Right renal cortex interstitium (tissue), 3 donors: ENCODE measurements around the gene NAB1. TPM values are rescaled to one million over a fixed set of nuclear protein-coding genes. Genes with fewer than 3 reads are reported as not detected.

Experiments
- polyA plus RNA-seq, 3 donors: library from polyadenylated mRNA; unstranded; fragments of 120-200 nt; gene quantifications; one replicate each; pipeline ENCODE4 v1.2.1, GENCODE V29; 2013; ENCODE audit not compliant: insufficient read length in 3 of 3

The NAB1 gene
- polyA plus RNA-seq, 3 donors = 64.3 to 69.1 (median 68.0) TPM

Other genes starting within 250 kb of the NAB1 start
- gene MFSD6, start 240.7 kb upstream of the NAB1 start, polyA plus RNA-seq = 10 to 100 TPM; 14.9 to 16.2 (median 15.6) TPM
- 10 to 100 TPM; 12.1 to 15.3 (median 13.5) TPM for gene NEMP2, start 114.4 kb upstream of the NAB1 start, polyA plus RNA-seq
- gene GLS, start 231.7 kb downstream of the NAB1 start, polyA plus RNA-seq = 100 to 1,000 TPM; 259 to 301 (median 293) TPM